Measurements from ENCODE around the gene TAF8.
A peak's percentile ranks its signal among the peaks of the same experiment; 100 is the strongest.

- TF ChIP-seq CTCF (IDR thresholded peaks at IDR 0.05) (no peak), POLR2AphosphoS5 (IDR thresholded peaks at IDR 0.05) (peak in 2 of 3 donors; percentile 55 to 85)
Observed at GRCh38 chr6:42113936-42114636, 63.8 kb downstream of the TAF8 start.
